Epithelial cell of esophagus (primary cell): Measurements from ENCODE around the gene SCRN2.
A peak's percentile ranks its signal among the peaks of the same experiment; 100 is the strongest.

Experiments
- DNase-seq: peaks from one replicate; pipeline ENCODE4 v3.0.0; 2010; ENCODE audit warnings: low read depth
- H3K4me3 ChIP-seq: 2 replicates; pipeline ENCODE4 v1.5.1; 2011; ENCODE audit warnings: mild to moderate bottlenecking, low read length, control low read depth
- TF ChIP-seq, protein P1 (sequence below): IDR thresholded peaks from 2 replicates; pipeline ENCODE4 v1.5.1; 2011; ENCODE audit warnings: low read depth, mild to moderate bottlenecking, low read length, control low read depth, inconsistent platforms; ENCODE audit not compliant: insufficient read depth; ENCODE audit errors: missing control alignments

SCRN2 gene

DNA sequence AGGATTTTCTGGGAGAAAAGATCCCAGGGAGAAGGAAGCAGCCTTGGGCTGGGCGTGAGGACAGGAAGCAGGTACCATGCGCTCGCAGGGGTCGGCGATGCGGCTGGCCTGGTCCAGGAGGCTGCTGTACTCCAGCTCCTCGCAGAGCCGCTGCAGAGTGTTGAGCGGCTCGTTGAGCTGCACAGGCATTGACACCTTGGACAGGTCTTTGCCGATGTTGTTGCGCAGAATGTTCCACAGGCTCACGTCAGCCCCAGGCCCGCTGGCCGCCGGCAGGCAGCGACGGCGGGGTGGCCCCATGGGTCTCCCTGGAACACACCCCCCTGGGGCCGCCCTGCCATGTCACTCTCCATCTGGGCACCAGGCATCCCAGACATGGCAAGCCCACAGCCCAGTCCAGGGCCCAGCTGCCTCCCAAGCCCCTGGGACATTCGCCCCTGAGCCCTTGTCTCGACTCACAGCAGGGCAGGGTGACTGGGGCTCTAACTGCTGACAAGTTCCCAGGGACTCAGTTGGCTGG lies 27.5 kb downstream of the SCRN2 start:
- no peak for DNase-seq
- TF ChIP-seq, protein P1, sequence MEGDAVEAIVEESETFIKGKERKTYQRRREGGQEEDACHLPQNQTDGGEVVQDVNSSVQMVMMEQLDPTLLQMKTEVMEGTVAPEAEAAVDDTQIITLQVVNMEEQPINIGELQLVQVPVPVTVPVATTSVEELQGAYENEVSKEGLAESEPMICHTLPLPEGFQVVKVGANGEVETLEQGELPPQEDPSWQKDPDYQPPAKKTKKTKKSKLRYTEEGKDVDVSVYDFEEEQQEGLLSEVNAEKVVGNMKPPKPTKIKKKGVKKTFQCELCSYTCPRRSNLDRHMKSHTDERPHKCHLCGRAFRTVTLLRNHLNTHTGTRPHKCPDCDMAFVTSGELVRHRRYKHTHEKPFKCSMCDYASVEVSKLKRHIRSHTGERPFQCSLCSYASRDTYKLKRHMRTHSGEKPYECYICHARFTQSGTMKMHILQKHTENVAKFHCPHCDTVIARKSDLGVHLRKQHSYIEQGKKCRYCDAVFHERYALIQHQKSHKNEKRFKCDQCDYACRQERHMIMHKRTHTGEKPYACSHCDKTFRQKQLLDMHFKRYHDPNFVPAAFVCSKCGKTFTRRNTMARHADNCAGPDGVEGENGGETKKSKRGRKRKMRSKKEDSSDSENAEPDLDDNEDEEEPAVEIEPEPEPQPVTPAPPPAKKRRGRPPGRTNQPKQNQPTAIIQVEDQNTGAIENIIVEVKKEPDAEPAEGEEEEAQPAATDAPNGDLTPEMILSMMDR = no peak
- H3K4me3 ChIP-seq = no peak overlapping the region

DNA sequence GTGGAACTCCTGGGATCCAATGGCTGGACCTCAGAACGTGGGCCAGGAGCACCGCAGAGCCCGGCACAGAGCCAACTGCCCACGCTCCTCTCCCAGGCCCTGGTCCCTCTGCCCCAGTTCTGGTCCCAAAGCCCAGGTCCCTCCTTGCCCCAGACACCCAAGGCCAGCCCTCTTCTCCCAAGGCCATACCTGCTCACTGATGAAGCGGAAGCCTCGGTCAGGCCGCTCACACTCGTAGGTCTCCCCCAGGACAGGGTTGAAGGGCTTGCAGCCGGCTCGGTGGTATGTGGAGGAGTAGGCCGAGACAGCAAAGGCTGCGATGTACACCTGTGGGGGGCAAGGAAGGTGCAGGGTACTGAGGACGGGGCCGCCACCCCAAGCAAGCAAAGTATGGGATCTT lies 28.0 kb downstream of the SCRN2 start:
- TF ChIP-seq, protein P1 = no peak
- DNase-seq = no peak
- H3K4me3 ChIP-seq = no peak overlapping the region

DNA sequence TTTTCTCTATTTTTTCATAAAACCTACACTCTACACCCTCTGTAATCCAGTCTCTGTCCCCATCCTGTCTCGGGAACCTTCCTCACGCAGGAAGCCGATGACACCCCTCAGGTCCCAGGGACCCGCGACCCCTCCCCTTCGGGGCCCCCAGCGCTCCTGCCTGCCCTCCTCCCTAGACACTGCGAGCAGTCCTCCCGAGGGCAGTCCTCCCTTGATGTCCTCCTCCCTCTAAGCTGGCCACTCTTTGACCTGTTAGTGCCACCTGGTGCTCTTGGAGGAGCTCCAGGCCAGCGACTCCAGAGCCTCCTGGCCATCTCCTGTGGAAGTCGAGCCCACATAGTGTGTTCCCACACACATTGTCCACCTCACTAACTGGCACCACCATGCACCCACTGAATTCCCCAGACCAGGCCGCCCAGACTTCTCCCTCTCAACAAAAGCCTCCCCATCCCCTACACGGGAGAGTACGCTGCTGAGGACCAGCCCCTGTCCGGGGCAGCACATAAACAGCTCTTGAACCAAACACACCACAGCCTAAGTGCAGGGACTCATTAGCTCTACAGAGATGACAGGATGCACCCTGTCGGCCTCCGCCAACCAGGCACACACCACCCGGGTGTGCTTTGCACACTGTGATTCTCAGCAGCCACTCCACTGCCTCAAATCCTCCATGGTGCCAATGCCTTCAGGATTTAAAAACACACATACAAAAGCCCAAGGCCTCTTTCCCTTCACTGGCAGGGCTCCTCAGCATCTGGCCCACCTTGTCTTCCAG lies 28.7 kb downstream of the SCRN2 start:
- TF ChIP-seq, protein P1 = no peak
- DNase-seq = no peak

DNA sequence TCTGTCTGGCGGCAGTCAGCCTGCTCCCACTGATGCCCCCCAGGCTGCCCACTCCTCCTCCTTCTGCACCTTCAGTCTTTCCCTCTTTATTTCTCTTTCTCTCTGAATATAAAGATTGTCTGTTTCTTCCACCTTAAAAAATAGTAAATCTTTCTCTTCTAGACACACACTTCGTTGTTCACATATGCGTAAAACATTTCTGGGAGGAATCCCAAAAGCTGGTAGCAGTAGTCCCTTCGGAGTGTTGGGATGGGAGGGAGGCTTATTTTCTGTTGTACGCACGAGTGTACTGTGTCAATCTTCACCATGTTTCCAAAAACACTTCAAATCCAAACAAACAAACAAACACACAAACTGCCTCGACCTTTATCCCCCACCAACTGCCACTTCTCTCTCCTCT lies 29.4 kb downstream of the SCRN2 start:
- TF ChIP-seq, protein P1 = no peak
- no peak for DNase-seq
- H3K4me3 ChIP-seq = no peak overlapping the region

More for the DNA sequence above, 28.7 kb downstream of the SCRN2 start:
- H3K4me3 ChIP-seq = no peak overlapping the region

DNA sequence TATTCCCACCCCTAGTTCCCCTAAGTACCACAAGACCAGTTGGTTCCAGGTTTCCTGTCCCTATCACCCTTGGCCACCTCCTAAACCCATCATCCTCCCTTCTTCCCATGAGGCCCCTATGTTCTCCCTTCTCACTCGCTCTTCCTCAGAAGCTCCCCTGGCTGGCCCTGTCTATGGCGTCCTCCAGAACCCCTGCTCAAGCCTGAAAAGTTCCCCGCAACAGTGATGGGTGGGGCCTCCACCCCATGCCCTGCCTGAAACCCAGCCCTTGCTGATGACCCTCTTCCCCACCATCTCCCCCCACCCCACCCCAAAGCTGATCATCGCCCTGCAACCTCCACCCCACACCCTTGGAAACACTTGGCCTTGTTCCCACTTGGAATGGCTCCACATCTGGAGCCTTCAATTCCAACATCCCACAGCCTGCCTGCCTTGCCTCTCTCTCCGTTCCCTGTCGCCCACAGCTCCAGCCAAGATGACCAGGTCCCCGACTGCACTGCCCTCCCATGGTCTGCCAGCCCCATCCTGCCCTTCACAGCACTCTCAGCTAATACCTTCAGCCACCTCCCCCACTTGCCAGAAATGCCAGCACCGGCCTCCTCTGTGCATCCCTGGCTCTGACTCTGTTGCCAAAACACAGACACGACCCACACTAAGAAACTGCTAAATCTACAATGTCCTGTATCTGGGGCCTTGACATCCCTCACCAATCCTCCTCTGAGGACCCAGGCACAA lies 30.0 kb downstream of the SCRN2 start:
- TF ChIP-seq, protein P1 = no peak

DNA sequence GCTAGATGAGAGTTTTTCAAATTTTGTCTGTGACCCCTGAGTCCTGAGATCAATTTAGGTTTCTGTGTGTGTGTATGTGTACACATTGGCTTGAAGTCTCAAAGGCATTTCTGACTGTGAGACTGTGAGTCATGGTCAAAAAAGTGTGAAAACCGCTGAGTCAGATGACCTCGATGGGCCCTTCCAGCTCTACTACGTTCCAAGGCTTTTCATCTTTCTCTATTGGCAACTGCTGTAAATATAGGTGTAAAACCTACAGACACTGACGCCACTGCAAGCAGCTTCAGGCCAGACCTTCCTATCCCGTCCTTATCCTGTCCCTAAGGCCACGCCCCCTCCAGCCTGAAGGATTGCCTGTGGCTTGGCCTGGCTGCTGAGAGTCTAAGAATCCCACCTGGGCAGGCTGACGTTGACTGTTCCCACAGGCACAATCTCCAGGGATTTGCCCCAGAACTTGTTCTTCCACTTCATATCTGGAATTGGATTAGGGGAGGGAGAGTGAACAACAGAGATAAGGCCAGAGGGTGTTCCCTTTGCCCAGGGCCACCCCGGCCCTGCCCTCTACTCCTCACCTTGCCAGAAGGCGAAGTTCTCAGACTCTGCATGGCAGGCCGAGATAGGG lies 30.8 kb downstream of the SCRN2 start:
- peak; percentile 96 for DNase-seq
- TF ChIP-seq, protein P1 = no peak

More for the DNA sequence above, 30.0 kb downstream of the SCRN2 start:
- no peak for DNase-seq
- H3K4me3 ChIP-seq = no peak overlapping the region

More for the DNA sequence above, 30.8 kb downstream of the SCRN2 start:
- H3K4me3 ChIP-seq = no peak overlapping the region
